Measurements from ENCODE around the gene HGS. TPM values are rescaled to one million over a fixed set of nuclear protein-coding genes. Genes with fewer than 3 reads are reported as not detected.

HGS gene
- total and polyA plus RNA-seq, 2 of the 13 experiments (the other 11 are each of a cell fraction or from before 2014, with no cell fraction given): 73.3 to 78.1 TPM

DNA sequence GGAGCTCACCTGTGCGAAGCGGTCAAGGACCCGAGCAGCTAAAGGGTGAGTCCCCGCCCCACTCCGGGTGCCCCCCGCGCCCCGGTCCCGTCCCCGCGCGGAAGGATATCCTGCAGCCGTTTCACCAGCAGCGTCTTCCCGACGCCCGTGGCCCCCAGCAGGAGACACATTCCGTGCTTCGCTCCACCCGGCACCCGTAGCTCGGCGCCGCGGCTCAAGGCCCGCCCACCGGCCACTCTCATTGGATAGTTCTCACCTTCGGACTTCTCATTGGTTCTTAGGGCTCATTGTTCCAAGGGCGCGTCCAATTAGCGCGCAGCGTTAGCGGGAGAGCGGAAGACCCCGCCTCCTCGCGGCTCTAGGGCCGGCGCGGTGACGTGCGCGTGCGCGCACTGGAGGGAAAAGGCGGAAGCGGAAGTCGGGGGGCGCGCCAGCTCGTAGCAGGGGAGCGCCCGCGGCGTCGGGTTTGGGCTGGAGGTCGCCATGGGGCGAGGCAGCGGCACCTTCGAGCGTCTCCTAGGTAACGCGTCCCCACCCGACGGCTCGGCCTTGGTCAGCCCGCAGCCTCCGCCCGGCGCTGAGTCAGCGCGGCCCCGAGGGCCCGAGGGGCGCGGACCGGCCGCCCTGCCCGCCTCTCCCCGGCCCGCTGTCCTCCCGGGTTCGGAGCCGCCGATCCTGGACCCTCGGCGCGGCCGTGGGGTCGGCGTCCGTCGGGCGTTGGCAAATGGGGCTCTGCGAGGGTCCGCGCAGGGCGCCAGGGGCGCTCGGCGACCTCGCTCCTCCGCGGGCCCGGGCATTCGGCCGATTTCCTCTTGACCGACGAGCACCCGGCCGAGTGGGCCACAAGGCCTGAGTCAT is at the start of gene HGS, which contains the start of gene ARL16 (continued):
- peak; percentile 13 for TF ChIP-seq ZNF441 (CRISPR knock-in tag; IDR thresholded peaks at IDR 0.05; ENCODE audit: borderline replicate concordance)
- TF ChIP-seq, protein P1, sequence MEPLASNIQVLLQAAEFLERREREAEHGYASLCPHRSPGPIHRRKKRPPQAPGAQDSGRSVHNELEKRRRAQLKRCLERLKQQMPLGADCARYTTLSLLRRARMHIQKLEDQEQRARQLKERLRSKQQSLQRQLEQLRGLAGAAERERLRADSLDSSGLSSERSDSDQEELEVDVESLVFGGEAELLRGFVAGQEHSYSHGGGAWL (CRISPR knock-in tag; IDR thresholded peaks at IDR 0.05): peak; percentile 66
- TF ChIP-seq, protein P2, sequence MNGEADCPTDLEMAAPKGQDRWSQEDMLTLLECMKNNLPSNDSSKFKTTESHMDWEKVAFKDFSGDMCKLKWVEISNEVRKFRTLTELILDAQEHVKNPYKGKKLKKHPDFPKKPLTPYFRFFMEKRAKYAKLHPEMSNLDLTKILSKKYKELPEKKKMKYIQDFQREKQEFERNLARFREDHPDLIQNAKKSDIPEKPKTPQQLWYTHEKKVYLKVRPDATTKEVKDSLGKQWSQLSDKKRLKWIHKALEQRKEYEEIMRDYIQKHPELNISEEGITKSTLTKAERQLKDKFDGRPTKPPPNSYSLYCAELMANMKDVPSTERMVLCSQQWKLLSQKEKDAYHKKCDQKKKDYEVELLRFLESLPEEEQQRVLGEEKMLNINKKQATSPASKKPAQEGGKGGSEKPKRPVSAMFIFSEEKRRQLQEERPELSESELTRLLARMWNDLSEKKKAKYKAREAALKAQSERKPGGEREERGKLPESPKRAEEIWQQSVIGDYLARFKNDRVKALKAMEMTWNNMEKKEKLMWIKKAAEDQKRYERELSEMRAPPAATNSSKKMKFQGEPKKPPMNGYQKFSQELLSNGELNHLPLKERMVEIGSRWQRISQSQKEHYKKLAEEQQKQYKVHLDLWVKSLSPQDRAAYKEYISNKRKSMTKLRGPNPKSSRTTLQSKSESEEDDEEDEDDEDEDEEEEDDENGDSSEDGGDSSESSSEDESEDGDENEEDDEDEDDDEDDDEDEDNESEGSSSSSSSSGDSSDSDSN (CRISPR knock-in tag; IDR thresholded peaks at IDR 0.05): no peak; the same call in none of the 2 replicates
- TF ChIP-seq, protein P3, sequence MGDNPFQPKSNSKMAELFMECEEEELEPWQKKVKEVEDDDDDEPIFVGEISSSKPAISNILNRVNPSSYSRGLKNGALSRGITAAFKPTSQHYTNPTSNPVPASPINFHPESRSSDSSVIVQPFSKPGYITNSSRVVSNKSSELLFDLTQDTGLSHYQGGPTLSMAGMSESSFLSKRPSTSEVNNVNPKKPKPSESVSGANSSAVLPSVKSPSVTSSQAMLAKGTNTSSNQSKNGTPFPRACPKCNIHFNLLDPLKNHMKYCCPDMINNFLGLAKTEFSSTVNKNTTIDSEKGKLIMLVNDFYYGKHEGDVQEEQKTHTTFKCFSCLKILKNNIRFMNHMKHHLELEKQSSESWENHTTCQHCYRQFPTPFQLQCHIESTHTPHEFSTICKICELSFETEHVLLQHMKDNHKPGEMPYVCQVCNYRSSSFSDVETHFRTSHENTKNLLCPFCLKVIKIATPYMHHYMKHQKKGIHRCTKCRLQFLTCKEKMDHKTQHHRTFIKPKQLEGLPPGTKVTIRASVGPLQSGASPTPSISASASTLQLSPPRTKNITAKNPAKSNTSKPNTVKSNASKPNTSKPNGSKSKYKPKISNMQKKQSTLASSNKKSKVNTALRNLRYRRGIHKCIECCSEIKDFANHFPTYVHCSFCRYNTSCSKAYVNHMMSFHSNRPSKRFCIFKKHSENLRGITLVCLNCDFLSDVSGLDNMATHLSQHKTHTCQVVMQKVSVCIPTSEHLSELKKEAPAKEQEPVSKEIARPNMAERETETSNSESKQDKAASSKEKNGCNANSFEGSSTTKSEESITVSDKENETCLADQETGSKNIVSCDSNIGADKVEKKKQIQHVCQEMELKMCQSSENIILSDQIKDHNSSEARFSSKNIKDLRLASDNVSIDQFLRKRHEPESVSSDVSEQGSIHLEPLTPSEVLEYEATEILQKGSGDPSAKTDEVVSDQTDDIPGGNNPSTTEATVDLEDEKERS (CRISPR knock-in tag; IDR thresholded peaks at IDR 0.05): no peak
- no peak for TF ChIP-seq NFIB (CRISPR knock-in tag; IDR thresholded peaks at IDR 0.05; ENCODE audit: borderline replicate concordance)
- TF ChIP-seq RBFOX2 (IDR thresholded peaks at IDR 0.05; ENCODE audit: low read depth, low read length): peak; percentile 94
- TF ChIP-seq REPIN1 (CRISPR knock-in tag; IDR thresholded peaks at IDR 0.05; ENCODE audit: borderline replicate concordance, low read depth): peak; percentile 84; the same call in 1 of the 2 replicates
- peak; percentile 40; the same call in 1 of the 2 replicates for TF ChIP-seq GFI1 (CRISPR knock-in tag; IDR thresholded peaks at IDR 0.05; ENCODE audit: borderline replicate concordance)
- TF ChIP-seq, protein P4, sequence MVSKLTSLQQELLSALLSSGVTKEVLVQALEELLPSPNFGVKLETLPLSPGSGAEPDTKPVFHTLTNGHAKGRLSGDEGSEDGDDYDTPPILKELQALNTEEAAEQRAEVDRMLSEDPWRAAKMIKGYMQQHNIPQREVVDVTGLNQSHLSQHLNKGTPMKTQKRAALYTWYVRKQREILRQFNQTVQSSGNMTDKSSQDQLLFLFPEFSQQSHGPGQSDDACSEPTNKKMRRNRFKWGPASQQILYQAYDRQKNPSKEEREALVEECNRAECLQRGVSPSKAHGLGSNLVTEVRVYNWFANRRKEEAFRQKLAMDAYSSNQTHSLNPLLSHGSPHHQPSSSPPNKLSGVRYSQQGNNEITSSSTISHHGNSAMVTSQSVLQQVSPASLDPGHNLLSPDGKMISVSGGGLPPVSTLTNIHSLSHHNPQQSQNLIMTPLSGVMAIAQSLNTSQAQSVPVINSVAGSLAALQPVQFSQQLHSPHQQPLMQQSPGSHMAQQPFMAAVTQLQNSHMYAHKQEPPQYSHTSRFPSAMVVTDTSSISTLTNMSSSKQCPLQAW (CRISPR knock-in tag; IDR thresholded peaks at IDR 0.05): peak; percentile 87
- no peak for TF ChIP-seq SNAI1 (CRISPR knock-in tag; IDR thresholded peaks at IDR 0.05; ENCODE audit: borderline replicate concordance)
- no peak for TF ChIP-seq WIZ (CRISPR knock-in tag; IDR thresholded peaks at IDR 0.05)
- peak; percentile 100 for TF ChIP-seq NFYC (CRISPR knock-in tag; IDR thresholded peaks at IDR 0.05)
- TF ChIP-seq ZNF143 (CRISPR knock-in tag; IDR thresholded peaks at IDR 0.05): peak; percentile 43
- no peak for TF ChIP-seq CENPX (CRISPR knock-in tag; IDR thresholded peaks at IDR 0.05)
- peak; percentile 41; the same call in 1 of the 2 replicates for TF ChIP-seq MED13 (CRISPR knock-in tag; IDR thresholded peaks at IDR 0.05)
- peak; percentile 49; the same call in 1 of the 2 replicates for TF ChIP-seq NCOR1 (IDR thresholded peaks at IDR 0.05; ENCODE audit: borderline replicate concordance, low read length)
- TF ChIP-seq, protein P5, sequence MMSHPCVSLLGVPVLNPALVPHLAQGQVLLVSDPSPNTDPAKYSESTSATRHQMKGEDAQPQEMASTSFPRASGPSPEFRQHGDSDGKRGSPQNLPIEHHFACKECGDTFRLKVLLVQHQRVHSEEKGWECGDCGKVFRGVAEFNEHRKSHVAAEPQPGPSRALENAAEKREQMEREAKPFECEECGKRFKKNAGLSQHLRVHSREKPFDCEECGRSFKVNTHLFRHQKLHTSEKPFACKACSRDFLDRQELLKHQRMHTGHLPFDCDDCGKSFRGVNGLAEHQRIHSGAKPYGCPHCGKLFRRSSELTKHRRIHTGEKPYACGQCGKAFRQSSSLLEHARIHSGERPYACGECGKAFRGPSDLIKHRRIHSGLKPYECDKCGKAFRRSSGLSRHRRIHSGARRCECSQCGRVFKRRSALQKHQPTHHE (CRISPR knock-in tag; IDR thresholded peaks at IDR 0.05; ENCODE audit: borderline replicate concordance): peak; percentile 63; the same call in 1 of the 2 replicates
